Erythroblast (primary cell): ENCODE results near the gene SNRPD3.

Source experiments
- GATA1 ChIP-seq: IDR thresholded peaks from 2 replicates; pipeline ENCODE4 v1.6.1; 2011; ENCODE audit warnings: low read depth, mild to moderate bottlenecking, control low read depth, low read length, moderate library complexity
- POLR2A ChIP-seq: IDR thresholded peaks from 2 replicates; pipeline ENCODE4 v1.6.1; 2011; ENCODE audit warnings: mild to moderate bottlenecking, low read length

GRCh38 chr22:24587251-24587650, 31.5 kb downstream of the SNRPD3 start:
- TF ChIP-seq POLR2A (no peak), GATA1 (no peak)
